HepG2 (cell line): ENCODE measurements around the gene ATP8B4. TPM values are rescaled to one million over a fixed set of nuclear protein-coding genes. Genes with fewer than 3 reads are reported as not detected.

ENCODE experiments used
- ATAC-seq: fragments of 200-7000 bp; cut with Tn5 transposase; 3 replicates; pipeline ENCODE4 v1.9.1; 2020; ENCODE audit warnings: mild to moderate bottlenecking, moderate library complexity
- BruUV-seq: library from RNA; stranded (reverse); fragments of 400-500 nt; replicated peaks from 2 replicates; lab custom pipeline; 2021; lab: Mats Ljungman, UMichigan
- CTCF ChIA-PET: fragments of 300-600 bp; formaldehyde crosslinking; extraction: SDS; loops from one replicate; lab custom pipeline; 2021; ENCODE audit warnings: low total read pairs, inconsistent platforms, low intra/inter-chr PET ratio; lab: Yijun Ruan, JAX
- POLR2A ChIA-PET: fragments of 350-600 bp; sonication (Branson Sonifier 250); formaldehyde crosslinking; loops from one replicate; lab custom pipeline; 2020; ENCODE audit warnings: antibody characterized with exemption, inconsistent platforms; lab: Yijun Ruan, JAX
- DNase-seq: peaks from one replicate; pipeline ENCODE4 v3.0.0-alpha.2; 2015; ENCODE audit warnings: low spot score
- FAIRE-seq: peaks from 3 replicates; lab custom pipeline; 2011; peaks lifted over from hg19 to GRCh38; lab: Jason Lieb, UNC
- H2AFZ ChIP-seq: one replicate; pipeline ENCODE4 v1.6.1; 2011; ENCODE audit warnings: low read length, inconsistent platforms
- H3K27ac ChIP-seq: fragments of 300-600 bp; 3 replicates; pipeline ENCODE4 v1.8.0; 2011; ENCODE audit warnings: mixed run types, mild to moderate bottlenecking, mixed read lengths, low read length, inconsistent platforms; ENCODE audit not compliant: insufficient read depth; ENCODE audit errors: extremely low read length
- H3K27me3 ChIP-seq, 2 experiments: fragments of 200-600 bp in 1 of 2; 2 replicates in 1 of 2; 3 replicates in 1 of 2; pipeline versions ENCODE4 v1.6.0 to v1.8.0; 2011; ENCODE audit warnings: low read length in 2 of 2, mild to moderate bottlenecking in 2 of 2, moderate library complexity in 2 of 2, inconsistent platforms in 1 of 2; ENCODE audit not compliant: insufficient read depth in 2 of 2, control insufficient read depth in 1 of 2
- H3K36me3 ChIP-seq, 2 experiments: fragments of 200-600 bp in 1 of 2; replicated peaks in 1 of 2; 2 replicates in 1 of 2; 3 replicates in 1 of 2; pipeline versions ENCODE4 v1.5.1 to v1.8.0; 2011; ENCODE audit warnings: low read length in 2 of 2, inconsistent platforms in 1 of 2; ENCODE audit not compliant: insufficient read depth in 2 of 2, control insufficient read depth in 1 of 2
- H3K4me1 ChIP-seq: 2 replicates; pipeline ENCODE4 v1.5.1; 2012; ENCODE audit warnings: low read length, inconsistent platforms; ENCODE audit not compliant: insufficient read depth
- H3K4me2 ChIP-seq: 2 replicates; pipeline ENCODE4 v1.6.0; 2011; ENCODE audit warnings: low read depth, low read length, inconsistent platforms
- H3K4me3 ChIP-seq, 3 experiments: fragments of 200-600 bp in 1 of 3; sonication (generic), shearing (Covaris generic) in 1 of 3; replicated peaks in 1 of 3; 2 replicates each; pipeline ENCODE4 v1.5.1; 2011 to 2016; ENCODE audit warnings: low read length in 3 of 3, inconsistent platforms in 2 of 3, low read depth in 2 of 3, mild to moderate bottlenecking in 2 of 3, control low read depth in 1 of 3, mixed read lengths in 1 of 3; ENCODE audit not compliant: insufficient read depth in 1 of 3
- H3K79me2 ChIP-seq: one replicate; pipeline ENCODE4 v1.6.1; 2011; ENCODE audit warnings: low read length, inconsistent platforms; ENCODE audit not compliant: insufficient read depth
- H3K9ac ChIP-seq: 2 replicates; pipeline ENCODE4 v1.6.0; 2011; ENCODE audit warnings: mild to moderate bottlenecking, low read depth, low read length, inconsistent platforms; ENCODE audit not compliant: insufficient read depth
- H3K9me3 ChIP-seq: 2 replicates; pipeline ENCODE4 v1.5.1; 2012; ENCODE audit warnings: mild to moderate bottlenecking, low read length
- H4K20me1 ChIP-seq: 2 replicates; pipeline ENCODE4 v1.6.0; 2011; ENCODE audit warnings: inconsistent platforms, mild to moderate bottlenecking, low read length, moderate library complexity; ENCODE audit not compliant: insufficient read depth
- CENPX ChIP-seq: sonication (generic); formaldehyde crosslinking; IDR thresholded peaks from 2 replicates; pipeline ENCODE4 v1.9.0; 2021; ENCODE audit warnings: mild to moderate bottlenecking, missing genetic modification reagents, moderate library complexity
- HOXD1 ChIP-seq: sonication (generic); formaldehyde crosslinking; IDR thresholded peaks from 2 replicates; pipeline ENCODE4 v1.5.0; 2020; ENCODE audit warnings: missing genetic modification reagents
- MAF1 ChIP-seq: sonication (generic); formaldehyde crosslinking; IDR thresholded peaks from 2 replicates; pipeline ENCODE4 v1.5.0; 2020; ENCODE audit warnings: missing genetic modification reagents, borderline replicate concordance
- MIER2 ChIP-seq: IDR thresholded peaks from 2 replicates; pipeline ENCODE4 v1.6.1; 2016; ENCODE audit warnings: missing biosample characterization, missing genetic modification reagents
- REXO4 ChIP-seq: sonication (generic); formaldehyde crosslinking; IDR thresholded peaks from 2 replicates; pipeline ENCODE4 v1.8.0; 2022; ENCODE audit warnings: missing genetic modification reagents, mild to moderate bottlenecking, borderline replicate concordance
- SMC3 ChIP-seq: IDR thresholded peaks from 2 replicates; pipeline ENCODE4 v1.6.1; 2011; ENCODE audit warnings: low read length, improper control_type of control experiment
- TMF1 ChIP-seq: sonication (generic); formaldehyde crosslinking; IDR thresholded peaks from 2 replicates; pipeline ENCODE4 v1.8.1; 2022; ENCODE audit warnings: low read depth, missing genetic modification reagents
- ZNF10 ChIP-seq: sonication (generic); formaldehyde crosslinking; IDR thresholded peaks from 2 replicates; pipeline ENCODE4 v1.4.0; 2020; ENCODE audit warnings: mild to moderate bottlenecking, low read depth, missing genetic modification reagents, borderline replicate concordance
- ZNF205 ChIP-seq: IDR thresholded peaks from 2 replicates; pipeline ENCODE4 v1.6.1; 2018; ENCODE audit warnings: missing biosample characterization, missing genetic modification reagents
- ZNF24 ChIP-seq: fragments of 450-650 bp; IDR thresholded peaks from 2 replicates; pipeline ENCODE4 v1.6.1; 2017; ENCODE audit warnings: antibody characterized with exemption, mild to moderate bottlenecking
- WGBS: methylation state at CpG from one replicate; pipeline ENCODE4 v1.1.6; 2017; ENCODE audit warnings: low lambda C conversion rate; 5-methylcytosine and 5-hydroxymethylcytosine counted together
- in situ Hi-C: cut with HindIII; loops from 2 replicates; pipeline ENCODE4 v1.10.0; 2017; ENCODE audit warnings: low pct_unique_long_range_greater_than_20kb; ENCODE audit not compliant: extremely low pct_ligation_motif_present
- intact Hi-C: fragments of 100-400 bp; cut with micrococcal nuclease; formaldehyde crosslinking; loops from one replicate; pipeline ENCODE4 v1.10.0; 2022; ENCODE audit not compliant: unreplicated experiment
- polyA plus RNA-seq, 8 experiments: library from polyadenylated mRNA; depleted of rRNA in 3 of 8; stranded (reverse) in 7 of 8; unstranded in 1 of 8; fragments of >200 nt; fragmentation: Illumina TruSeq in 4 of 8; extraction: Trizol in 4 of 8; gene quantifications; 2 replicates each; pipeline versions ENCODE4 v1.2.1 to v1.2.3, GENCODE V29; 2011 to 2016; ENCODE audit warnings: low read depth in 4 of 8, missing spikeins in 1 of 8, mixed read lengths in 1 of 8; ENCODE audit not compliant: insufficient read depth in 1 of 8
- total RNA-seq, 5 experiments: library from RNA; depleted of rRNA; stranded (reverse); fragments of >200 nt; fragmentation: Illumina TruSeq; extraction: Trizol; gene quantifications; 2 replicates each; pipeline ENCODE4 v1.2.3, GENCODE V29; 2016; ENCODE audit warnings: low read depth in 1 of 5
- TF ChIP-seq, protein P1 (sequence below): sonication (generic); formaldehyde crosslinking; IDR thresholded peaks from 2 replicates; pipeline ENCODE4 v1.8.1; 2023; ENCODE audit warnings: mild to moderate bottlenecking, missing genetic modification reagents
- TF ChIP-seq, protein P2 (sequence below): conservative IDR thresholded peaks from 2 replicates; pipeline ENCODE4 v1.6.1; 2018; ENCODE audit warnings: missing genetic modification reagents

Gene ATP8B4
- total and polyA plus RNA-seq, 2 of the 13 experiments (the other 11 are each of a cell fraction or from before 2014, with no cell fraction given): 0.24 to 0.69 TPM

DNA sequence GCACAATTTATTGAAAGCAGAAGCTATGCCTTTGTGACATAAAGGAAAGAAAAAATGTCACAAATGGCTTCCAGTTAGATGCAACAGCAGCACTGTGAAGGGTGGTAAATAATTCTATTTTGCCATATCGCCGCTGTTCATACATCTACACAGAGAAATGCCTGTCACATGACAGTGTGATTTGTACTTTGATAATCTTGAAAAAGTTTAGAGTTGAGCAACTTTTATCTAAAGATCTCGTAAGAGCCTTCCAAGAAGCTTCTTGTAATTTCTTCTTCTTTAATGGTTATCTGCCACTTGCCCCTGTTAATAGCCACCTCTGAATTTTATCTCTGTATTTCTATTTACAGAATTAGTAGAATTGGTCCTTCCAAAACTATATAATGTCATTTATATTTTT is 192.3 kb downstream of the ATP8B4 start:
- CTCF ChIA-PET: no interaction called here
- Histone ChIP-seq H3K79me2 (no peaks in the 10 kb centered on the region), H3K36me3 (no peaks in the 10 kb centered on the region), H3K27me3 (no peaks in the 10 kb centered on the region), H3K4me1 (no peaks in the 10 kb centered on the region), H2AFZ (no peak overlapping the region)
- ATAC-seq (no peak), DNase-seq (no peak)
- in situ Hi-C loops: no loop called here
- TF ChIP-seq HOXD1 (CRISPR knock-in tag): no peak
- no peak for TF ChIP-seq MIER2 (CRISPR knock-in tag)
- TF ChIP-seq, all 625 proteins: peak for 0
- no peak for FAIRE-seq
- H4K20me1 ChIP-seq: no peaks in the 10 kb centered on the region
- H3K4me2 ChIP-seq: no peak overlapping the region
- no peak overlapping the region for H3K4me3 ChIP-seq
- intact Hi-C loops: no loop called here
- POLR2A ChIA-PET: no interaction called here
- H3K9ac ChIP-seq: no peak overlapping the region
- no peaks in the 10 kb centered on the region for H3K9me3 ChIP-seq
- WGBS: 31% methylated on average over 3 of the region's 3 CpGs
- no peak overlapping the region for H3K27ac ChIP-seq
- BruUV-seq: no TSS peak

DNA sequence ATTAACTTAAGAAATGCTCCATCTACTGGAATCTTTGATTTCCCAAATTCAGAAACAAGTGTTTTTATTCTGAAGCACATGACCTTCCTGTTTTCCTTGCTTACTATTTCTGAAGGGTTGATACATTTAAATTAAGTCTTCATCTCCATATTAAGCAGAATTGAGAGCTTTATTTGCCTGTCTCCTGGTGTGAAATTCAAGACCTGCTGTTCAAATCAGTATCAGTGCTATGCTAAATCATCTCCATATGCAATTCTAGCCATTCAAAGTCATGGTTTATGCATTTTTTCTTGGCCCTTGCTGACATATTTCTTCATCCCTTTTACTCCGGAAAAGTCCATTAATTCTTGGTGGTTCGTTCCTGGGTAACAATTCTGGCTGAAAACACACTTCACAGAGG is 195.4 kb downstream of the ATP8B4 start:
- 51% methylated on average over 2 of the region's 2 CpGs for WGBS
- H3K4me2 ChIP-seq: no peak overlapping the region
- no peaks in the 10 kb centered on the region for H4K20me1 ChIP-seq
- H3K36me3 ChIP-seq: no peaks in the 10 kb centered on the region
- no TSS peak for BruUV-seq
- H3K4me1 ChIP-seq: no peaks in the 10 kb centered on the region
- no peaks in the 10 kb centered on the region for H3K27me3 ChIP-seq
- TF ChIP-seq, protein P1, sequence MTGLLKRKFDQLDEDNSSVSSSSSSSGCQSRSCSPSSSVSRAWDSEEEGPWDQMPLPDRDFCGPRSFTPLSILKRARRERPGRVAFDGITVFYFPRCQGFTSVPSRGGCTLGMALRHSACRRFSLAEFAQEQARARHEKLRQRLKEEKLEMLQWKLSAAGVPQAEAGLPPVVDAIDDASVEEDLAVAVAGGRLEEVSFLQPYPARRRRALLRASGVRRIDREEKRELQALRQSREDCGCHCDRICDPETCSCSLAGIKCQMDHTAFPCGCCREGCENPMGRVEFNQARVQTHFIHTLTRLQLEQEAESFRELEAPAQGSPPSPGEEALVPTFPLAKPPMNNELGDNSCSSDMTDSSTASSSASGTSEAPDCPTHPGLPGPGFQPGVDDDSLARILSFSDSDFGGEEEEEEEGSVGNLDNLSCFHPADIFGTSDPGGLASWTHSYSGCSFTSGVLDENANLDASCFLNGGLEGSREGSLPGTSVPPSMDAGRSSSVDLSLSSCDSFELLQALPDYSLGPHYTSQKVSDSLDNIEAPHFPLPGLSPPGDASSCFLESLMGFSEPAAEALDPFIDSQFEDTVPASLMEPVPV (CRISPR knock-in tag): no peak
- no peak for TF ChIP-seq REXO4 (CRISPR knock-in tag)
- TF ChIP-seq, protein P2, sequence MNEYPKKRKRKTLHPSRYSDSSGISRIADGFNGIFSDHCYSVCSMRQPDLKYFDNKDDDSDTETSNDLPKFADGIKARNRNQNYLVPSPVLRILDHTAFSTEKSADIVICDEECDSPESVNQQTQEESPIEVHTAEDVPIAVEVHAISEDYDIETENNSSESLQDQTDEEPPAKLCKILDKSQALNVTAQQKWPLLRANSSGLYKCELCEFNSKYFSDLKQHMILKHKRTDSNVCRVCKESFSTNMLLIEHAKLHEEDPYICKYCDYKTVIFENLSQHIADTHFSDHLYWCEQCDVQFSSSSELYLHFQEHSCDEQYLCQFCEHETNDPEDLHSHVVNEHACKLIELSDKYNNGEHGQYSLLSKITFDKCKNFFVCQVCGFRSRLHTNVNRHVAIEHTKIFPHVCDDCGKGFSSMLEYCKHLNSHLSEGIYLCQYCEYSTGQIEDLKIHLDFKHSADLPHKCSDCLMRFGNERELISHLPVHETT: no peak
- no peak for TF ChIP-seq ZNF205 (CRISPR knock-in tag)
- TF ChIP-seq CENPX: no peak
- TF ChIP-seq ZNF10: no peak
- TF ChIP-seq MAF1: no peak
- no peak for TF ChIP-seq ZNF24
- no peak for TF ChIP-seq TMF1
- no peak for TF ChIP-seq SMC3
- no peak overlapping the region for H2AFZ ChIP-seq
- ATAC-seq: no peak
- no peak for FAIRE-seq
- H3K79me2 ChIP-seq: no peaks in the 10 kb centered on the region
- CTCF ChIA-PET: no interaction called here
- in situ Hi-C loops: no loop called here
- no peak overlapping the region for H3K4me3 ChIP-seq
- POLR2A ChIA-PET: no interaction called here
- no peak for DNase-seq
- H3K27ac ChIP-seq: no peak overlapping the region
- no peak overlapping the region for H3K9ac ChIP-seq
- no peaks in the 10 kb centered on the region for H3K9me3 ChIP-seq
- intact Hi-C loops: no loop called here
